ENCODE measurements around the gene MMUT.

DNA sequence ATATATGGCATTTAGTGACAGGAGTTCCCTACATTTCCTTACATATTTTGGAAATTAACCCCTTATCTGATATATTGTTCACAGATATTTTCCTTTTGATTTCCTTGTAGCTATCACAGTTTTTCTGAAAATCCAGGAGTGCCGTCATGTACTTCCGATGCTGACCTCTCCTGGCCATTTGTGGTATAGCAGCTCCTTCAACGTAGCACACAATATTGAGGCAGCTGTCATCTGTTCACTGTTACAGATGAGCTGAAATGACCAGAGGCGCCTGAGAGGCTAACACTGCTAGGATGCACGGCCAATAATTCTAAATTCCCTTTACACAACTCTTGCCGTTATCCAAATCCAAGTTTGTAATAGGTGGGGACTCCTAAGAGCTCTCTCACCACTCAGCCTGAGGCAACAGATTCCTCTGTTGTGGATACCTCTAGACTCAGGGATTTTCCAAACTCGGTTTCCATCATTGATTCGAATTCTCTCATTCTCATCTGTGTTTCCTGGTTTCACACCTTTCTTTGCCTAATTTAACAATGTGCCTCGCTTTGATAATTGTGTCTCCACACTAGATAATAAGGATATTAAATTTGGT, 53.0 kb downstream of the MMUT start:
- TF ChIP-seq, protein P1, sequence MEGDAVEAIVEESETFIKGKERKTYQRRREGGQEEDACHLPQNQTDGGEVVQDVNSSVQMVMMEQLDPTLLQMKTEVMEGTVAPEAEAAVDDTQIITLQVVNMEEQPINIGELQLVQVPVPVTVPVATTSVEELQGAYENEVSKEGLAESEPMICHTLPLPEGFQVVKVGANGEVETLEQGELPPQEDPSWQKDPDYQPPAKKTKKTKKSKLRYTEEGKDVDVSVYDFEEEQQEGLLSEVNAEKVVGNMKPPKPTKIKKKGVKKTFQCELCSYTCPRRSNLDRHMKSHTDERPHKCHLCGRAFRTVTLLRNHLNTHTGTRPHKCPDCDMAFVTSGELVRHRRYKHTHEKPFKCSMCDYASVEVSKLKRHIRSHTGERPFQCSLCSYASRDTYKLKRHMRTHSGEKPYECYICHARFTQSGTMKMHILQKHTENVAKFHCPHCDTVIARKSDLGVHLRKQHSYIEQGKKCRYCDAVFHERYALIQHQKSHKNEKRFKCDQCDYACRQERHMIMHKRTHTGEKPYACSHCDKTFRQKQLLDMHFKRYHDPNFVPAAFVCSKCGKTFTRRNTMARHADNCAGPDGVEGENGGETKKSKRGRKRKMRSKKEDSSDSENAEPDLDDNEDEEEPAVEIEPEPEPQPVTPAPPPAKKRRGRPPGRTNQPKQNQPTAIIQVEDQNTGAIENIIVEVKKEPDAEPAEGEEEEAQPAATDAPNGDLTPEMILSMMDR (IDR thresholded peaks at IDR 0.05): peak; percentile 60 to 88 (median 84)
- no peak for TF ChIP-seq POLR2A (IDR thresholded peaks at IDR 0.05)

All from testis (tissue), 2 donors.